HG03064 (cell line): ENCODE results near the gene SLCO2A1.

ENCODE experiments used
- ATAC-seq: cut with Tn5 transposase; IDR thresholded peaks from one replicate; pipeline ENCODE4 v1.9.1; 2021; ENCODE audit warnings: low read depth; ENCODE audit not compliant: unreplicated experiment

The SLCO2A1 gene

GRCh38 chr3:133984975-133985374 lies 44.8 kb downstream of the SLCO2A1 start:
- no peak for ATAC-seq

- ATAC-seq, result no peak
Measured at GRCh38 chr3:133983576-133984560, 45.9 kb downstream of the SLCO2A1 start.

- ATAC-seq, result no peak
Measured at GRCh38 chr3:133983126-133983525, 46.6 kb downstream of the SLCO2A1 start.

GRCh38 chr3:133980550-133980949 lies 49.2 kb downstream of the SLCO2A1 start:
- ATAC-seq, result no peak

GRCh38 chr3:133980035-133980434 lies 49.7 kb downstream of the SLCO2A1 start:
- no peak for ATAC-seq

GRCh38 chr3:133979553-133979952 lies 50.2 kb downstream of the SLCO2A1 start:
- no peak for ATAC-seq

GRCh38 chr3:133977568-133977967 lies 52.2 kb downstream of the SLCO2A1 start:
- ATAC-seq, result no peak

- no peak for ATAC-seq
Measured at GRCh38 chr3:133973249-133973980, 56.3 kb downstream of the SLCO2A1 start.

GRCh38 chr3:133972156-133972555 lies 57.6 kb downstream of the SLCO2A1 start:
- ATAC-seq, result no peak

- no peak for ATAC-seq
Measured at GRCh38 chr3:133970916-133971315, 58.8 kb downstream of the SLCO2A1 start.

GRCh38 chr3:133970339-133970738 lies 59.4 kb downstream of the SLCO2A1 start:
- ATAC-seq, result no peak

GRCh38 chr3:133967992-133968892 lies 61.5 kb downstream of the SLCO2A1 start:
- ATAC-seq, result no peak

GRCh38 chr3:133966954-133967353 lies 62.8 kb downstream of the SLCO2A1 start:
- no peak for ATAC-seq

GRCh38 chr3:133965906-133966305 lies 63.8 kb downstream of the SLCO2A1 start:
- no peak for ATAC-seq

GRCh38 chr3:133965013-133965570 lies 64.6 kb downstream of the SLCO2A1 start:
- no peak for ATAC-seq

- no peak for ATAC-seq
Measured at GRCh38 chr3:133964547-133964946, 65.2 kb downstream of the SLCO2A1 start.

GRCh38 chr3:133963657-133964396 lies 65.9 kb downstream of the SLCO2A1 start:
- no peak for ATAC-seq

- ATAC-seq, result no peak
Measured at GRCh38 chr3:133962849-133963248, 66.9 kb downstream of the SLCO2A1 start.

- ATAC-seq, result no peak
Measured at GRCh38 chr3:133958071-133958805, 71.5 kb downstream of the SLCO2A1 start.
